Measurements from ENCODE around the gene NEURL1.
"Not testable (repeated sequence)": the region's sequence is repeated elsewhere in the genome, so short reads cannot be mapped to it uniquely, and the experiment has no call there.

NEURL1 gene

GRCh38 chr10:103493916-103494877 lies 692 bp downstream of the NEURL1 start:
- DNase-seq (ENCODE audit: low read depth in 3 of 3, low spot score in 1 of 3): no peak

GRCh38 chr10:103495321-103495720 lies 1.8 kb downstream of the NEURL1 start:
- no peak for DNase-seq (ENCODE audit: low read depth in 3 of 3, low spot score in 1 of 3)

- no peak for DNase-seq (ENCODE audit: low read depth in 3 of 3, low spot score in 1 of 3)
Observed at GRCh38 chr10:103497161-103497915, 3.8 kb downstream of the NEURL1 start.

GRCh38 chr10:103498936-103499638 lies 5.6 kb downstream of the NEURL1 start:
- no peak for DNase-seq (ENCODE audit: low read depth in 3 of 3, low spot score in 1 of 3)

GRCh38 chr10:103499881-103500280 lies 6.4 kb downstream of the NEURL1 start:
- DNase-seq (ENCODE audit: low read depth in 3 of 3, low spot score in 1 of 3): no peak

- no peak for DNase-seq (ENCODE audit: low read depth in 3 of 3, low spot score in 1 of 3)
Observed at GRCh38 chr10:103500481-103500880, 7.0 kb downstream of the NEURL1 start.

GRCh38 chr10:103501186-103501585 lies 7.7 kb downstream of the NEURL1 start:
- no peak for DNase-seq (ENCODE audit: low read depth in 3 of 3, low spot score in 1 of 3)

GRCh38 chr10:103502849-103503660 lies 9.6 kb downstream of the NEURL1 start:
- DNase-seq (ENCODE audit: low read depth in 3 of 3, low spot score in 1 of 3): no peak

GRCh38 chr10:103503777-103504176 lies 10.3 kb downstream of the NEURL1 start:
- not testable (repeated sequence) for DNase-seq (ENCODE audit: low read depth in 3 of 3, low spot score in 1 of 3)

- DNase-seq (ENCODE audit: low read depth in 3 of 3, low spot score in 1 of 3): no peak
Observed at GRCh38 chr10:103504181-103504783, 10.8 kb downstream of the NEURL1 start.

- DNase-seq (ENCODE audit: low read depth in 3 of 3, low spot score in 1 of 3): no peak
Observed at GRCh38 chr10:103506061-103506460, 12.6 kb downstream of the NEURL1 start.

GRCh38 chr10:103507235-103508191 lies 14.0 kb downstream of the NEURL1 start:
- DNase-seq (ENCODE audit: low read depth in 3 of 3, low spot score in 1 of 3): no peak

GRCh38 chr10:103510046-103510685 lies 16.7 kb downstream of the NEURL1 start:
- no peak for DNase-seq (ENCODE audit: low read depth in 3 of 3, low spot score in 1 of 3)

- DNase-seq (ENCODE audit: low read depth in 3 of 3, low spot score in 1 of 3): no peak
Observed at GRCh38 chr10:103510791-103511752, 17.6 kb downstream of the NEURL1 start.

- no peak for DNase-seq (ENCODE audit: low read depth in 3 of 3, low spot score in 1 of 3)
Observed at GRCh38 chr10:103512166-103512565, 18.7 kb downstream of the NEURL1 start.

- no peak for DNase-seq (ENCODE audit: low read depth in 3 of 3, low spot score in 1 of 3)
Observed at GRCh38 chr10:103512591-103513379, 19.3 kb downstream of the NEURL1 start.

Data from stimulated activated CD4-positive, alpha-beta T cell treated with anti-CD3 and anti-CD28 coated beads, TNF-alpha, amount 100 ng/mL, for 1 hour (primary cell).